Raji (cell line): ENCODE results near the gene TAB2.

ENCODE experiments used
- POLR2A ChIP-seq: IDR thresholded peaks from 2 replicates; pipeline ENCODE4 v1.6.1; 2011; ENCODE audit warnings: low read depth, low read length, control low read depth; ENCODE audit not compliant: insufficient read depth

TAB2 gene

DNA sequence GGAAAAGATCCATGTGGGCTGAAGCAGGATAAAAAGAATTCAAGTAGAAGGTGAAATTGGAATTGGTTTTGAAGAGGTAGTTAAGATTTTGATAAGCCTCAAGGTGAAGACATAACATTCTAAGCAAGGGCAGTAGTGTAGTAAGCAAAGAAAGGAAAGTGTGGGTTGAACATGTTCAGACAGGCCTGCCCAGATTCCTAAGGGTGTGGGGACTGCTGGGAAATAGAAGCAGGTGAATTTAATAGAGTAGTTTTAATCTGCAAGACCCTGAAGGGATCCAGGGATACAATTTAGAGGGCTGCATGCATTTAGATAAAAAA lies 19.1 kb downstream of the TAB2 start:
- TF ChIP-seq POLR2A = no peak

DNA sequence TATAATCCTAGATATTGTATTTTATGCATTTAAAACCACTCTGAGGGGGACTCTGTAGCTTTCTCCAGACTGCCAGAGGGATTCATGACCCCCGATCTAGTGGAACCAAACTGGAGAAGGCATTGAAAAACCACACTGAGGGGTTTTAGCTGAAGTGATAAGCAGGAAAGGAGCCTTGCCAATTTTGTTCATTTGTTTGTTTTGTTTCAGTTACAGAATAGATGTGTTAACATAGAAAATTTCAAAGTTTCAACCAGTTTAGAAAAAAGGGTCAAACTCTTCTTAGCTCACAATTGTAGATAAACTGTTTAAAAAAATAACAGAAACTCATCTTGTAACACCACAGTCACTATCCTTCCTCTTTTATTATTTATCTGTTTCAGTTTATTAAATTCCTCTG lies 19.8 kb downstream of the TAB2 start:
- no peak for TF ChIP-seq POLR2A

DNA sequence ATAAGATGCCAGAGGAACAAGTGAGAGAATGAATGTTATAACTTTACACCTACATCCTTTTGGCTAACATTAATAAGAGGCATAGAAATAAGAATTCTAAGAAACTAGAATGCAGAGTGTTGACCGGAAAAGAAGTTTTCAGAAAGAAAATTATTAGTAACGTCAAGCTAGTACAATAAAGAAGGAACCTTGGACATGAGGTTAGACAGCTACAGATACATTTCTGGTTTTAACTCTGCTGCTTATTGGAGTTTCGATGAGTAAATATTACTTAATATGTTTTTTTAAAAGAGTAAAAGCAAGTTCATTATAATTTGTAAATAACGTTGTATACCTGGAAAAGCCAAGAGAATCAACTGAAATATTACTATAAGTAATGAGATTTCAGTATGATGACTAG lies 22.7 kb downstream of the TAB2 start:
- no peak for TF ChIP-seq POLR2A

DNA sequence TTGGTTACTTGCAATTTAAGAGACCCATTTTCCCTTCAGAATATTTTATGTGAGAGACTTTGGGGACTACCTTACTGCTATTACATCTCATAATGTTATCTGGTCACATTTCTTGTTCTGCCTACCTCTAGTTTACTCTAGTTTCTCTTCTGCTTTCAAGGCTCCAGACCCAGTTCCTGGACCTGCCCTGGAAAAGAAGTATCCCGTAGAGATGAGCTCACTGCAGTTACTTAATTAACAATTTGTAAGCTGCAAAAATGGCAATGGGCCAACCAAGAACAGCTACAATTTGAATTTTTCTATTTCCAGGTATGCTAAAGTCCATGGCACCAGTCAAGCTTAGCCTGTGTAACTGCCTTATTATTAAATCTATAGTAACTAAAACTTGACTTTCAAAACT lies 25.0 kb downstream of the TAB2 start:
- TF ChIP-seq POLR2A = no peak

- no peak for TF ChIP-seq POLR2A
These were observed 26.0 kb downstream of the TAB2 start for GRCh38 chr6:149343501-149343900.

DNA sequence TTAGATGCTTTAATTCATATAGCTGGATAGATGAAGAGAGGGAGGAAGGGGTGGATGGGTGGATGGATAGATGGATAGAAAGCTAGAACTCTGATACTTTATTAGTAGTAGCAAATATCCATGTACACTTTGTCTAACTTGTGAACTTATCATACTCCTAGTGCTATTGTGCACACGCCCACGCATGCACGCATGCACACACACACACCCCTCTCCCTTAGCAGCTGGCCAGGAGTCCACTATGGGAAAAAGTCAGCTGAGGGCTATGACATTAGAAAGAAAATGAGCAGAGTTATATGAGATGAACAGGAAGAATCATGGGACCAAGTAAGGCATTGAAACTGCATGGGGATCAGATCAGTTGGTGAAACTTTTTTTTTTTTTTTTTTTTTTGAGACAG lies 28.6 kb downstream of the TAB2 start:
- TF ChIP-seq POLR2A = no peak

GRCh38 chr6:149347067-149347466 lies 29.6 kb downstream of the TAB2 start:
- no peak for TF ChIP-seq POLR2A

GRCh38 chr6:149354009-149354408 lies 36.5 kb downstream of the TAB2 start:
- TF ChIP-seq POLR2A = no peak

- no peak for TF ChIP-seq POLR2A
These were observed 38.7 kb downstream of the TAB2 start for GRCh38 chr6:149356081-149356750.

GRCh38 chr6:149357726-149358538 lies 40.4 kb downstream of the TAB2 start:
- no peak for TF ChIP-seq POLR2A

DNA sequence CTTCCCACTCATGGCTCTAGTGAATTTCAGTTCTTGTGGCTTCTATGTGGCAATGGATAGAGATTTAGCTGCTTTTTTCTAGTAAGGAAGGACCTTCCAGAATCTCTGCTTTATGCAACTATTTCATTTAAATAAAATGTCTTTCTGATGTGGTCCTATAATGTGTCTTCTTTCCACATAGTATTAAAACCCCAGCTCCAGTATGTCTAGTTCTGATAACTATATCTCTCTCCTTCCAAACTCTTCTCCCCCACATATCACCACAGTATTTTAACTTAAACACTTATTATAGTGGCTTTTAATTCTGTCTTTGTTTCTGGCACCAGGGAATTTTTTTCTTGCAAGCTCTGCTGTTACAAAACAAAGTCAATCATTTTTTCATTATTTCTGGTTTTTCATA lies 41.9 kb downstream of the TAB2 start:
- no peak for TF ChIP-seq POLR2A

GRCh38 chr6:149360536-149360935 lies 43.0 kb downstream of the TAB2 start:
- no peak for TF ChIP-seq POLR2A

DNA sequence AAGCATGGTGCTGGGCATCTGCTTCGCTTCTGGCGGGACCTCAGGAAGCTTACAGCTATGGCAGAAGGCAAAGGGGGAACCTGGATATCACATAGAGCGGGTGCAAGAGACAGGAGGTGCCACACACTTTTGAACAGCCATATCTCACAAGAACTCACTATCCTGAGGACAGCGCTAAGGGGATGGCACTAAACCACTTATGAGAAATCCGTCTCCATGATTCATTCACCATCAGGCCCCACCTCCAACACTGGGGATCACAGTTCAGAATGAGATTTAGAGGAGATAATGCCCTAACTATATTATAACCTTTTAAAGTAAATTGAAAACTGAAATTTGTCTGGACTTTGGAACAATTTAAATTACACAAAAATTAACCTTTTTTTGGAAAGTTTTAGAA lies 44.8 kb downstream of the TAB2 start:
- TF ChIP-seq POLR2A = no peak

- no peak for TF ChIP-seq POLR2A
These were observed 45.6 kb downstream of the TAB2 start for GRCh38 chr6:149363154-149363553.

DNA sequence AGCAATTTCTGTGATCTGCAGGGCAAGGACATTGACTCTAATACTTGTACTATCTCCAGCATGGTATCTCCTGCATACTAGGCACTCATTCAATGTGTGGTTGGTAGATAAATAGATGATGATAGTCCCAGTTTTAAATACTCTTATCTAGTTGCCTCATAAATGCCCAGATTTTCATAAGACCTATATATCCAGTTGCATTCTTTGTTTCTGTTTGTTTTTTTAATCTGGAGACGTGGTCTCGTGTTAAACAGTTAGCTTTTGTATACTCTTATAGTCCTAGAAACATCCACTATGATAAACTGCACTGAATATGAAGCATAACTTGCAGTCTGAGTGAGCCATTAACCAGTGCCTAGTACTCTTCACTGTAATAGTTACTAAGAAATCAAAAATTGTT lies 47.0 kb downstream of the TAB2 start:
- TF ChIP-seq POLR2A = no peak

- TF ChIP-seq POLR2A = no peak
These were observed 47.7 kb downstream of the TAB2 start for GRCh38 chr6:149365197-149365596.

GRCh38 chr6:149366267-149366921 lies 48.9 kb downstream of the TAB2 start:
- no peak for TF ChIP-seq POLR2A

DNA sequence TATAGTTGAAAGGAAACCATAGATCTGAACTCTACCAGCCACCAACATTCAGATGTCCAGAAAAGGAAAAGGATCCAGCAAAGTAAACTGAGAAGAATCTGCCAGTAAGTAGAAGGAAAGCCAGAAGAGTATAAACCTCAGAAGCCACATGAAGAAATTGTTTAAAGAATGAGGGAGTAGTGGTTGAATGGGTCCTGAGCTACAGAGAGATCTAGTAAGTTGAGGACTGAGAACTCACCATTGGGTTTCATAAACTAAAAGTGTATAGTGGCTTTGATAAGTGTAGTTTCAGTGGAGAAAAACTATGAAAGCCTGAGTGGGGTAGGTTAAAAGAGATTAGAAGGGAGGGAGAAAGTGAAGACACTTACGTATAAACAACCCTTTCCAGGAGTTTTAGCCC lies 50.6 kb downstream of the TAB2 start:
- no peak for TF ChIP-seq POLR2A
